ENCODE data around the gene VN1R5. TPM values are rescaled to one million over a fixed set of nuclear protein-coding genes. Genes with fewer than 3 reads are reported as not detected.

VN1R5 gene
- total RNA-seq, 1 donor from 2014 or later, result not detected

GRCh38 chr1:247266053-247266452 lies 10.2 kb downstream of the VN1R5 start:
- DNase-seq (ENCODE audit: low spot score in 2 of 2), result no peak
- Histone ChIP-seq H3K27me3 (no peaks in the 10 kb centered on the region), H3K36me3 (no peaks in the 10 kb centered on the region), H3K9me3 (no peaks in the 10 kb centered on the region), H3K27ac (no peak overlapping the region), H3K4me3 (no peak overlapping the region), H3K4me1 (no peaks in the 10 kb centered on the region)
- no peak for TF ChIP-seq CTCF (IDR thresholded peaks at IDR 0.05)
- intact Hi-C loops (cut with DNase I), result no loop called here

GRCh38 chr1:247268390-247269045 lies 12.6 kb downstream of the VN1R5 start:
- H3K9me3 ChIP-seq, result no peaks in the 10 kb centered on the region
- H3K36me3 ChIP-seq, result no peaks in the 10 kb centered on the region
- no peak overlapping the region for H3K4me3 ChIP-seq
- DNase-seq (ENCODE audit: low spot score in 2 of 2), result no peak
- no peaks in the 10 kb centered on the region for H3K27me3 ChIP-seq
- intact Hi-C loops (cut with DNase I), result no loop called here
- no peak for TF ChIP-seq CTCF (IDR thresholded peaks at IDR 0.05)
- H3K27ac ChIP-seq, result no peak overlapping the region
- H3K4me1 ChIP-seq, result no peaks in the 10 kb centered on the region

- TF ChIP-seq CTCF (IDR thresholded peaks at IDR 0.05), result no peak
- Histone ChIP-seq H3K4me1 (no peaks in the 10 kb centered on the region), H3K36me3 (no peaks in the 10 kb centered on the region), H3K4me3 (no peak overlapping the region), H3K27ac (no peak overlapping the region), H3K27me3 (no peaks in the 10 kb centered on the region), H3K9me3 (no peaks in the 10 kb centered on the region)
- DNase-seq (ENCODE audit: low spot score in 2 of 2), result no peak
- intact Hi-C loops (cut with DNase I), result no loop called here
These were observed 13.3 kb downstream of the VN1R5 start for GRCh38 chr1:247269133-247269532.

GRCh38 chr1:247270003-247270402 lies 14.1 kb downstream of the VN1R5 start:
- intact Hi-C loops (cut with DNase I), result no loop called here
- no peaks in the 10 kb centered on the region for H3K36me3 ChIP-seq
- no peak for DNase-seq (ENCODE audit: low spot score in 2 of 2)
- no peaks in the 10 kb centered on the region for H3K27me3 ChIP-seq
- H3K4me1 ChIP-seq, result no peaks in the 10 kb centered on the region
- no peak overlapping the region for H3K27ac ChIP-seq
- no peak overlapping the region for H3K4me3 ChIP-seq
- TF ChIP-seq CTCF (IDR thresholded peaks at IDR 0.05), result no peak
- H3K9me3 ChIP-seq, result no peaks in the 10 kb centered on the region

GRCh38 chr1:247273013-247273412 lies 17.1 kb downstream of the VN1R5 start:
- no peak for TF ChIP-seq CTCF (IDR thresholded peaks at IDR 0.05)
- no peaks in the 10 kb centered on the region for H3K4me1 ChIP-seq
- intact Hi-C loops (cut with DNase I), result no loop called here
- H3K27me3 ChIP-seq, result no peaks in the 10 kb centered on the region
- no peaks in the 10 kb centered on the region for H3K9me3 ChIP-seq
- DNase-seq (ENCODE audit: low spot score in 2 of 2), result no peak
- no peaks in the 10 kb centered on the region for H3K36me3 ChIP-seq
- no peak overlapping the region for H3K4me3 ChIP-seq
- H3K27ac ChIP-seq, result no peak overlapping the region

Data from ascending aorta (tissue), 2 donors.